H9 (cell line): Measurements from ENCODE around the gene DNAH8. TPM values are rescaled to one million over a fixed set of nuclear protein-coding genes. Genes with fewer than 3 reads are reported as not detected.
A peak's percentile ranks its signal among the peaks of the same experiment; 100 is the strongest.

ENCODE experiments used
- DNase-seq: peaks from one replicate; pipeline ENCODE4 v3.0.0-alpha.2; 2017
- H2AFZ ChIP-seq: one replicate; pipeline ENCODE4 v1.6.1; 2013; ENCODE audit warnings: mild to moderate bottlenecking, low read length, control low read depth, moderate library complexity
- H2AK5ac ChIP-seq: 2 replicates; pipeline ENCODE4 v1.6.1; 2013; ENCODE audit warnings: low read length, control low read depth, mixed read lengths; ENCODE audit not compliant: insufficient read length
- H2BK120ac ChIP-seq: one replicate; pipeline ENCODE4 v1.6.1; 2013; ENCODE audit warnings: low read depth, mild to moderate bottlenecking, low read length, control low read depth, inconsistent platforms; ENCODE audit not compliant: poor library complexity, severe bottlenecking
- H2BK12ac ChIP-seq: 2 replicates; pipeline ENCODE4 v1.6.1; 2013; ENCODE audit warnings: low read length, control low read depth, mixed read lengths, low read depth; ENCODE audit not compliant: insufficient read length
- H2BK15ac ChIP-seq: 2 replicates; pipeline ENCODE4 v1.6.1; 2013; ENCODE audit warnings: low read depth, low read length, control low read depth
- H2BK20ac ChIP-seq: one replicate; pipeline ENCODE4 v1.6.1; 2013; ENCODE audit warnings: low read depth, mild to moderate bottlenecking, low read length, control low read depth, inconsistent platforms; ENCODE audit not compliant: poor library complexity, severe bottlenecking
- H2BK5ac ChIP-seq: 2 replicates; pipeline ENCODE4 v1.6.1; 2013; ENCODE audit warnings: low read length, control low read depth, mixed read lengths; ENCODE audit not compliant: insufficient read length
- H3K14ac ChIP-seq: 2 replicates; pipeline ENCODE4 v1.6.1; 2013; ENCODE audit warnings: low read length, control low read depth; ENCODE audit not compliant: insufficient read depth
- H3K18ac ChIP-seq: 2 replicates; pipeline ENCODE4 v1.6.1; 2013; ENCODE audit warnings: low read depth, mild to moderate bottlenecking, mixed read lengths, low read length, control low read depth; ENCODE audit not compliant: insufficient read length
- H3K23ac ChIP-seq: 2 replicates; pipeline ENCODE4 v1.6.1; 2013; ENCODE audit warnings: low read length, control low read depth, mixed read lengths, low read depth; ENCODE audit not compliant: insufficient read length
- H3K23me2 ChIP-seq: 2 replicates; pipeline ENCODE4 v1.6.1; 2013; ENCODE audit warnings: low read depth, mild to moderate bottlenecking, mixed read lengths, low read length, control low read depth; ENCODE audit not compliant: insufficient read length, poor library complexity, severe bottlenecking
- H3K27ac ChIP-seq: 2 replicates; pipeline ENCODE4 v1.5.1; 2013; ENCODE audit warnings: low read length, control low read depth, mixed read lengths, low read depth; ENCODE audit not compliant: insufficient read length
- H3K27me3 ChIP-seq: 2 replicates; pipeline ENCODE4 v1.6.1; 2013; ENCODE audit warnings: low read length, control low read depth, inconsistent platforms; ENCODE audit not compliant: insufficient read depth
- H3K4ac ChIP-seq: 2 replicates; pipeline ENCODE4 v1.6.1; 2013; ENCODE audit warnings: low read depth, mild to moderate bottlenecking, control low read depth, inconsistent platforms, low read length, moderate library complexity
- H3K4me1 ChIP-seq: 2 replicates; pipeline ENCODE4 v1.6.1; 2013; ENCODE audit warnings: low read length, control low read depth, inconsistent platforms; ENCODE audit not compliant: insufficient read depth
- H3K4me2 ChIP-seq: 2 replicates; pipeline ENCODE4 v1.6.1; 2013; ENCODE audit warnings: low read length, control low read depth, mixed read lengths; ENCODE audit not compliant: insufficient read length, insufficient read depth
- H3K56ac ChIP-seq: 2 replicates; pipeline ENCODE4 v1.6.1; 2013; ENCODE audit warnings: low read depth, mild to moderate bottlenecking, mixed read lengths, low read length, control low read depth; ENCODE audit not compliant: insufficient read length
- H3K79me1 ChIP-seq: 2 replicates; pipeline ENCODE4 v1.6.1; 2013; ENCODE audit warnings: low read depth, mild to moderate bottlenecking, moderate library complexity, low read length, control low read depth, inconsistent platforms; ENCODE audit not compliant: insufficient read depth, poor library complexity, severe bottlenecking
- H3K79me2 ChIP-seq: 2 replicates; pipeline ENCODE4 v1.6.1; 2013; ENCODE audit warnings: low read length, control low read depth, inconsistent platforms; ENCODE audit not compliant: insufficient read depth
- H3K9ac ChIP-seq: 2 replicates; pipeline ENCODE4 v1.6.1; 2013; ENCODE audit warnings: low read length, control low read depth, mixed read lengths; ENCODE audit not compliant: insufficient read length; ENCODE audit errors: extremely low read depth
- H3K9me3 ChIP-seq: one replicate; pipeline ENCODE4 v1.6.1; 2013; ENCODE audit warnings: low read depth, low read length, inconsistent platforms; ENCODE audit not compliant: control insufficient read depth
- H3T11ph ChIP-seq: one replicate; pipeline ENCODE4 v1.6.1; 2013; ENCODE audit warnings: mild to moderate bottlenecking, low read length, control low read depth, inconsistent platforms
- H4K20me1 ChIP-seq: one replicate; pipeline ENCODE4 v1.6.1; 2013; ENCODE audit not compliant: control insufficient read depth, insufficient read length, insufficient read depth
- H4K5ac ChIP-seq: 2 replicates; pipeline ENCODE4 v1.6.1; 2013; ENCODE audit warnings: low read depth, mild to moderate bottlenecking, mixed read lengths, low read length, control low read depth; ENCODE audit not compliant: insufficient read length
- H4K8ac ChIP-seq: replicated peaks from 2 replicates; pipeline ENCODE4 v1.6.1; 2013; ENCODE audit warnings: low read length, control low read depth, mixed read lengths, low read depth; ENCODE audit not compliant: insufficient read length
- H4K91ac ChIP-seq: 2 replicates; pipeline ENCODE4 v1.6.1; 2013; ENCODE audit warnings: low read depth, mild to moderate bottlenecking, moderate library complexity, mixed read lengths, low read length, control low read depth; ENCODE audit not compliant: insufficient read length
- H3K27ac Mint-ChIP-seq, 3 experiments: 2 replicates in 2 of 3; 3 replicates in 1 of 3; pipeline ENCODE4 v1.8.0; 2020 to 2021; ENCODE audit warnings: mixed read lengths in 3 of 3, mild to moderate bottlenecking in 1 of 3, moderate library complexity in 1 of 3
- H3K27me3 Mint-ChIP-seq: 2 replicates; pipeline ENCODE4 v1.8.0; 2021; ENCODE audit warnings: low read depth, mild to moderate bottlenecking, moderate library complexity, mixed read lengths
- H3K36me3 Mint-ChIP-seq, 3 experiments: 2 replicates in 2 of 3; 3 replicates in 1 of 3; pipeline ENCODE4 v1.8.0; 2020 to 2021; ENCODE audit warnings: low read depth in 3 of 3, mixed read lengths in 3 of 3; ENCODE audit not compliant: insufficient read depth in 1 of 3
- H3K4me1 Mint-ChIP-seq, 2 experiments: 2 replicates each; pipeline ENCODE4 v1.8.0; 2020; ENCODE audit warnings: mixed read lengths in 2 of 2
- H3K4me3 Mint-ChIP-seq, 2 experiments: 2 replicates in 1 of 2; 3 replicates in 1 of 2; pipeline ENCODE4 v1.8.0; 2020 to 2021; ENCODE audit warnings: mild to moderate bottlenecking in 2 of 2, mixed read lengths in 2 of 2, moderate library complexity in 1 of 2
- H3K9me3 Mint-ChIP-seq, 2 experiments: 2 replicates in 1 of 2; 3 replicates in 1 of 2; pipeline ENCODE4 v1.8.0; 2020; ENCODE audit warnings: mild to moderate bottlenecking in 2 of 2, mixed read lengths in 2 of 2, moderate library complexity in 1 of 2
- WGBS: extraction: QIAGEN DNeasy Blood & Tissue Kit; methylation state at CpG from one replicate; pipeline ENCODE4 v1.1.7; 2013; ENCODE audit warnings: missing lambda C conversion rate, low lambda C conversion rate, mixed read lengths; ENCODE audit not compliant: insufficient read length; ENCODE audit errors: extremely low coverage; 5-methylcytosine and 5-hydroxymethylcytosine counted together
- total RNA-seq: library from RNA; stranded (reverse); gene quantifications from 2 replicates; pipeline ENCODE4 v1.2.1, GENCODE V29; 2021
- TF ChIP-seq, protein P1 (sequence below): fragments of 200-600 bp; sonication (generic); conservative IDR thresholded peaks from 3 replicates; pipeline ENCODE4 v1.8.0; 2021; ENCODE audit warnings: antibody characterized with exemption, mild to moderate bottlenecking

The DNAH8 gene
- total RNA-seq, 1 experiment from 2014 or later = not detected

DNA sequence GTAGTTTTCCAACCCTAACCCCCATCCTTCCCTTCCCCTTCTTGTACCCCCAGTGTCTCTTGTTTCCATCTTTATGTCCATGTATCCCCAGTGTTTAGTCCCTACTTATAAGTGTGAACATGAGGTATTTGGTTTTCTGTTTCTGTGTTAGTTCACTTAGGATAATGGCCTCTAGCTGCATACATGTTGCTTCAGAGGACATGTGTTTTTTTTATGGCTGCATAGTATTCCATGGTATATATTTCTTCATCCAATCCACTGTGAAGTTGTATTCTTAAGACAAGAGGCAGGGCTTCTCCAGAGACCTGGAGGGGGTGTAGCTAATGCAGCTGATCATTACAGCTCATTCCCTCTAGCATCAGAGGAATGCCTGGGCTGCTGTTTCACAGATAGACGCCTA is 4.2 kb downstream of the DNAH8 start:
- no peak overlapping the region for H3K27ac Mint-ChIP-seq
- no CpG with 5 or more reads among the region's 1 CpG for WGBS
- Histone ChIP-seq H2BK20ac (no peak overlapping the region), H3K56ac (no peak overlapping the region), H3K23ac (no peak overlapping the region), H2AK5ac (no peak overlapping the region), H2BK5ac (no peak overlapping the region), H3K27ac (no peak overlapping the region), H4K20me1 (no peaks in the 10 kb centered on the region), H4K91ac (no peak overlapping the region), H3K79me2 (no peaks in the 10 kb centered on the region), H2BK12ac (no peak overlapping the region), H2BK120ac (no peak overlapping the region), H3K4ac (no peak overlapping the region), H3K4me2 (no peak overlapping the region), H2BK15ac (no peak overlapping the region), H3K9me3 (no peaks in the 10 kb centered on the region), H3K9ac (no peak overlapping the region), H3K14ac (no peak overlapping the region), H3K4me1 (no peaks in the 10 kb centered on the region), H3K23me2 (no peaks in the 10 kb centered on the region), H2AFZ (no peak overlapping the region), H4K8ac (no peak overlapping the region), H4K5ac (no peak overlapping the region), H3T11ph (no peak overlapping the region), H3K18ac (no peak overlapping the region), H3K79me1 (no peaks in the 10 kb centered on the region), H3K27me3 (peaks cover 2% of the 10 kb centered on the region; the same call in 1 of the 2 replicates)
- peaks cover 0 to under 1% of the 10 kb centered on the region in 2 experiments; a peak in 1 of 4 replicates for H3K4me1 Mint-ChIP-seq
- peaks cover 0 to 8% (median 0%) of the 10 kb centered on the region in 3 experiments; a peak in 2 of 7 replicates for H3K36me3 Mint-ChIP-seq
- TF ChIP-seq, protein P1, sequence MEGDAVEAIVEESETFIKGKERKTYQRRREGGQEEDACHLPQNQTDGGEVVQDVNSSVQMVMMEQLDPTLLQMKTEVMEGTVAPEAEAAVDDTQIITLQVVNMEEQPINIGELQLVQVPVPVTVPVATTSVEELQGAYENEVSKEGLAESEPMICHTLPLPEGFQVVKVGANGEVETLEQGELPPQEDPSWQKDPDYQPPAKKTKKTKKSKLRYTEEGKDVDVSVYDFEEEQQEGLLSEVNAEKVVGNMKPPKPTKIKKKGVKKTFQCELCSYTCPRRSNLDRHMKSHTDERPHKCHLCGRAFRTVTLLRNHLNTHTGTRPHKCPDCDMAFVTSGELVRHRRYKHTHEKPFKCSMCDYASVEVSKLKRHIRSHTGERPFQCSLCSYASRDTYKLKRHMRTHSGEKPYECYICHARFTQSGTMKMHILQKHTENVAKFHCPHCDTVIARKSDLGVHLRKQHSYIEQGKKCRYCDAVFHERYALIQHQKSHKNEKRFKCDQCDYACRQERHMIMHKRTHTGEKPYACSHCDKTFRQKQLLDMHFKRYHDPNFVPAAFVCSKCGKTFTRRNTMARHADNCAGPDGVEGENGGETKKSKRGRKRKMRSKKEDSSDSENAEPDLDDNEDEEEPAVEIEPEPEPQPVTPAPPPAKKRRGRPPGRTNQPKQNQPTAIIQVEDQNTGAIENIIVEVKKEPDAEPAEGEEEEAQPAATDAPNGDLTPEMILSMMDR = 0 out of 3 replicates have a peak, but pooled peaks have one; percentile 6
- no peak for DNase-seq
- H3K4me3 Mint-ChIP-seq = no peak overlapping the region
- peaks cover 0 to 7% of the 10 kb centered on the region in 2 experiments; a peak in 3 of 5 replicates for H3K9me3 Mint-ChIP-seq
- no peaks in the 10 kb centered on the region; the same call in 1 of the 2 replicates for H3K27me3 Mint-ChIP-seq
